K562 (cell line): ENCODE measurements around the gene UBE2L3. TPM values are rescaled to one million over a fixed set of nuclear protein-coding genes. Genes with fewer than 3 reads are reported as not detected.

ENCODE experiments used
- CEBPG ChIP-seq, 3 experiments: fragments of 200-800 bp in 1 of 3; sonication (Bioruptor generic) in 1 of 3; sonication (generic) in 1 of 3; formaldehyde crosslinking in 1 of 3; IDR thresholded peaks in 2 of 3; conservative IDR thresholded peaks in 1 of 3; 2 replicates each; pipeline versions ENCODE4 v1.6.1 to v1.8.0; 2016 to 2022; ENCODE audit warnings: missing compliant biosample characterization in 2 of 3, missing genetic modification characterization in 2 of 3, mild to moderate bottlenecking in 1 of 3, missing genetic modification reagents in 1 of 3
- HMBOX1 ChIP-seq: sonication (generic); IDR thresholded peaks from 2 replicates; pipeline ENCODE4 v1.6.1; 2016
- KDM4B ChIP-seq, 2 experiments: fragments of 450-650 bp in 1 of 2; sonication (generic) in 1 of 2; IDR thresholded peaks; 2 replicates each; pipeline ENCODE4 v1.6.1; 2016 to 2017; ENCODE audit warnings: borderline replicate concordance in 2 of 2, antibody characterized with exemption in 1 of 2, low read depth in 1 of 2, mild to moderate bottlenecking in 1 of 2
- MED1 ChIP-seq: sonication (generic); formaldehyde crosslinking; IDR thresholded peaks from 2 replicates; pipeline ENCODE4 v1.8.1; 2023; ENCODE audit warnings: missing genetic modification reagents, borderline replicate concordance
- PREB ChIP-seq: sonication (generic); formaldehyde crosslinking; IDR thresholded peaks from 2 replicates; pipeline ENCODE4 v1.8.1; 2023; ENCODE audit warnings: mild to moderate bottlenecking, missing genetic modification reagents
- PTBP1 ChIP-seq: fragments of 200-400 bp; formaldehyde crosslinking; IDR thresholded peaks from 2 replicates; pipeline ENCODE4 v1.6.1; 2017; ENCODE audit warnings: low read depth, low read length
- RERE ChIP-seq: sonication (generic); formaldehyde crosslinking; IDR thresholded peaks from 2 replicates; pipeline ENCODE4 v1.8.0; 2023; ENCODE audit warnings: missing genetic modification reagents, mild to moderate bottlenecking, borderline replicate concordance
- SREBF2 ChIP-seq: sonication (generic); formaldehyde crosslinking; IDR thresholded peaks from 2 replicates; pipeline ENCODE4 v1.4.0; 2020; ENCODE audit warnings: mild to moderate bottlenecking, missing genetic modification reagents
- SRSF9 ChIP-seq: fragments of 200-400 bp; formaldehyde crosslinking; IDR thresholded peaks from 2 replicates; pipeline ENCODE4 v1.6.1; 2017; ENCODE audit warnings: low read depth, low read length, borderline replicate concordance
- TBL1XR1 ChIP-seq, 2 experiments: IDR thresholded peaks; 2 replicates each; pipeline ENCODE4 v1.6.1; 2012; ENCODE audit warnings: improper control_type of control experiment in 2 of 2, low read length in 2 of 2, mild to moderate bottlenecking in 1 of 2
- THAP12 ChIP-seq: fragments of 250-450 bp; sonication (Bioruptor Pico); IDR thresholded peaks from 2 replicates; pipeline ENCODE4 v1.9.0; 2021; ENCODE audit warnings: mild to moderate bottlenecking, inconsistent platforms
- THRB ChIP-seq: fragments of 450-650 bp; formaldehyde crosslinking; conservative IDR thresholded peaks from 2 replicates; pipeline ENCODE4 v1.4.0; 2022; ENCODE audit warnings: mild to moderate bottlenecking, missing genetic modification characterization
- ZNF212 ChIP-seq: fragments of 450-650 bp; formaldehyde crosslinking; IDR thresholded peaks from 2 replicates; pipeline ENCODE4 v1.4.0; 2020; ENCODE audit warnings: mild to moderate bottlenecking
- ZNF23 ChIP-seq: fragments of 250-450 bp; sonication (Bioruptor Pico); IDR thresholded peaks from 2 replicates; pipeline ENCODE4 v1.4.0; 2020; ENCODE audit warnings: mild to moderate bottlenecking
- ZSCAN29 ChIP-seq: fragments of 450-650 bp; IDR thresholded peaks from 2 replicates; pipeline ENCODE4 v1.6.1; 2017
- polyA plus RNA-seq, 8 experiments: library from polyadenylated mRNA; depleted of rRNA in 4 of 8; stranded (reverse) in 5 of 8; unstranded in 3 of 8; fragments of >200 nt; fragmentation: Nextera tagmentation in 2 of 8; fragmentation: Illumina TruSeq in 1 of 8; extraction: Ambion mirVana in 2 of 8; extraction: Trizol in 1 of 8; gene quantifications; 2 replicates each; pipeline versions ENCODE4 v1.2.1 to v1.2.3, GENCODE V29; 2011 to 2014; ENCODE audit warnings: inconsistent platforms in 1 of 8, missing spikeins in 1 of 8
- total RNA-seq, 7 experiments: library from RNA; depleted of rRNA in 6 of 7; stranded (reverse); fragments of >200 nt in 6 of 7; fragmentation: Illumina TruSeq in 2 of 7; extraction: Trizol in 2 of 7; gene quantifications; 2 replicates each; pipeline versions ENCODE4 v1.2.1 to v1.2.3, GENCODE V29; 2011 to 2021; ENCODE audit warnings: low replicate concordance in 1 of 7

UBE2L3 gene
- total and polyA plus RNA-seq, 9 of the 15 experiments (the other 6 are each of a cell fraction or from before 2014, with no cell fraction given), result 215 to 625 (median 285) TPM

GRCh38 chr22:21624120-21624879 is 56.8 kb downstream of the UBE2L3 start (continued):
- TF ChIP-seq RERE (CRISPR knock-in tag) (no peak), SREBF2 (CRISPR knock-in tag) (no peak), THAP12 (no peak), CEBPG (CRISPR knock-in tag; IDR thresholded peaks at IDR 0.05) (no peak), CEBPG (tag; conservative IDR thresholded peaks at IDR 0.05 in 1 of 2, IDR thresholded peaks at IDR 0.05 in 1 of 2) (no peak), THRB (no peak), TBL1XR1 (IDR thresholded peaks at IDR 0.05; ENCODE audit: low read length in 2 of 2) (peak in 1 of 2 experiments; percentile 69; a peak in 1 of 4 replicates), ZNF212 (CRISPR knock-in tag) (no peak), SRSF9 (no peak), PTBP1 (no peak), MED1 (no peak), KDM4B (IDR thresholded peaks at IDR 0.05; ENCODE audit: borderline replicate concordance in 2 of 2, low read depth in 1 of 2) (no peak), ZSCAN29 (no peak), ZNF23 (CRISPR knock-in tag) (no peak), HMBOX1 (no peak), PREB (CRISPR knock-in tag) (no peak)
